NB4 (cell line): ENCODE results near the gene GPC5.

Source experiments
- MAX ChIP-seq: IDR thresholded peaks from 2 replicates; pipeline ENCODE4 v1.6.1; 2011; ENCODE audit warnings: low read depth, low read length
- MYC ChIP-seq: IDR thresholded peaks from 2 replicates; pipeline ENCODE4 v1.6.1; 2011; ENCODE audit warnings: low read depth, low read length
- POLR2A ChIP-seq: IDR thresholded peaks from 2 replicates; pipeline ENCODE4 v1.6.1; 2011; ENCODE audit warnings: mild to moderate bottlenecking; ENCODE audit not compliant: insufficient read length; ENCODE audit errors: extremely low read depth
- TF ChIP-seq, protein P1 (sequence below): IDR thresholded peaks from one replicate; pipeline ENCODE4 v1.5.1; 2012; ENCODE audit warnings: low read depth, low read length

DNA sequence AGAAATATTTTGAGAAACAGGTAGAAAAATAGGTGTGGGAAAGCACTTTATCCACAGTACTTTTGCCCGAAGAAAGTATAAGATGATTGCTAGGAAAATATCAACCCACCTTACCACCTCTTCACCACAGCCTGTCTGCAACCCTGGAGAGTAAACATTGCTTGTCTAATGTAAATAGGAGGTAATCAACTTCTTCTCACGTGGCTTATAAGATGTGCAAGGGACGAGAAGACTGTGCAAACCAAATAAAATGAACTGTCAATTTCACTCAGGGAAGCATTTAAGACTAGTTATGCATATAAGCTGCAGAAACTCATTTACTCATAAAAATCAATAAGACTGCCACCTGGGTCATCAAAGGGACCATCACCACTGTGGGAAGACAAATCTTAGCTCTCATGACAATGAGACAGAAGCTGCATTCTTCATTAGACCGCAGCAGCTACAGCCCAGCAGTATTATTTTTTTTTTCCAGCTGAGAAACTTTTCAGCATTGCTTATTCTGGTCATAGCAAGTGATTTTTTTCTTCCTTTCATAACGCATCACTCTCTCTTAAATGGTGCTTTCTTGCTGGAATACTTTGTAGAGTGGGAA lies 1020.5 kb downstream of the GPC5 start:
- TF ChIP-seq, protein P1, sequence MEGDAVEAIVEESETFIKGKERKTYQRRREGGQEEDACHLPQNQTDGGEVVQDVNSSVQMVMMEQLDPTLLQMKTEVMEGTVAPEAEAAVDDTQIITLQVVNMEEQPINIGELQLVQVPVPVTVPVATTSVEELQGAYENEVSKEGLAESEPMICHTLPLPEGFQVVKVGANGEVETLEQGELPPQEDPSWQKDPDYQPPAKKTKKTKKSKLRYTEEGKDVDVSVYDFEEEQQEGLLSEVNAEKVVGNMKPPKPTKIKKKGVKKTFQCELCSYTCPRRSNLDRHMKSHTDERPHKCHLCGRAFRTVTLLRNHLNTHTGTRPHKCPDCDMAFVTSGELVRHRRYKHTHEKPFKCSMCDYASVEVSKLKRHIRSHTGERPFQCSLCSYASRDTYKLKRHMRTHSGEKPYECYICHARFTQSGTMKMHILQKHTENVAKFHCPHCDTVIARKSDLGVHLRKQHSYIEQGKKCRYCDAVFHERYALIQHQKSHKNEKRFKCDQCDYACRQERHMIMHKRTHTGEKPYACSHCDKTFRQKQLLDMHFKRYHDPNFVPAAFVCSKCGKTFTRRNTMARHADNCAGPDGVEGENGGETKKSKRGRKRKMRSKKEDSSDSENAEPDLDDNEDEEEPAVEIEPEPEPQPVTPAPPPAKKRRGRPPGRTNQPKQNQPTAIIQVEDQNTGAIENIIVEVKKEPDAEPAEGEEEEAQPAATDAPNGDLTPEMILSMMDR = no peak
- no peak for TF ChIP-seq POLR2A
- no peak for TF ChIP-seq MAX
- no peak for TF ChIP-seq MYC
